Activated gamma-delta T cell treated with Interleukin-2 at 50 U/mL for 16 hours (primary cell): ENCODE results near the gene PRR22.
"Not testable (repeated sequence)": the region's sequence is repeated elsewhere in the genome, so short reads cannot be mapped to it uniquely, and the experiment has no call there.

Experiments
- DNase-seq: peaks from one replicate; pipeline ENCODE4 v3.0.0-alpha.2; 2020

PRR22 gene

GRCh38 chr19:5749505-5749904 lies 35.0 kb downstream of the PRR22 start:
- no peak for DNase-seq

GRCh38 chr19:5748920-5749319 lies 35.6 kb downstream of the PRR22 start:
- DNase-seq = not testable (repeated sequence)

DNA sequence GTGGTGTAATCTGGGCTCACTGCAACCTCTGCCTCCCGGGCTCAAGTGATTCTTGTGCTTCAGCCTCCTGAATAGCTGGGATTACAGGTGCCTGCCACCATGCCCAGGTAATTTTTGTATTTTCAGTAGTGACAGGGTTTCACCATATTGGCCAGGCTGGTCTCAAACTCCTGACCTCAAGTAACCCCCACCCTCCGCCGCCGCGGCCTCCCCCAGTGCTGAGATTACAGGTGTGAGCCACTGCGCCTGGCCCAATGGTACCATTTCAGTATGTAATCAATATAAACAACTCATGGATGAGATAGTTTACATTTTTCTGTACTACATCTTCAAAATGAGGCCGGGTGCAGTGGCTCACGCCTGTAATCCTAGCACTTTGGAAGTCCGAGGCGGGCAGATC lies 39.5 kb downstream of the PRR22 start:
- not testable (repeated sequence) for DNase-seq

- no peak for DNase-seq
Measured at GRCh38 chr19:5743630-5744029, 40.9 kb downstream of the PRR22 start.

DNA sequence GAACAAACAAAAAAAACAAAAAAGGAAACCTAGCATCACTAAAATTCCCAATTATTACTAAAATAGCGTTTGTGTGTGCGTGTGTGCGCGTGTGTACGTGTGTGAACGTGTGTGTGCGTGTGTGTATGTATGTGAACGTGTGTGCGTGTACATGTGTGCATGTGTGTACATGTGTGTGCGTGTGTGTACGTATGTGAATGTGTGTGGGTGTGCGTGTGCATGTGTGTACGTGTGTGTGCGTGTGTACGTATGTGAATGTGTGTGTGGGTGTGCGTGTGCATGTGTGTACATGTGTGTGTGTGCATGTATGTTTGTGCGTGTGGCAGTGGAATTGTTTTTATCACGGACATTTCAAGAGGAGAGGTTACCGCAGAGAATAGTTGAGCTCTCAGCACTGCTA lies 42.5 kb downstream of the PRR22 start:
- no peak for DNase-seq

DNA sequence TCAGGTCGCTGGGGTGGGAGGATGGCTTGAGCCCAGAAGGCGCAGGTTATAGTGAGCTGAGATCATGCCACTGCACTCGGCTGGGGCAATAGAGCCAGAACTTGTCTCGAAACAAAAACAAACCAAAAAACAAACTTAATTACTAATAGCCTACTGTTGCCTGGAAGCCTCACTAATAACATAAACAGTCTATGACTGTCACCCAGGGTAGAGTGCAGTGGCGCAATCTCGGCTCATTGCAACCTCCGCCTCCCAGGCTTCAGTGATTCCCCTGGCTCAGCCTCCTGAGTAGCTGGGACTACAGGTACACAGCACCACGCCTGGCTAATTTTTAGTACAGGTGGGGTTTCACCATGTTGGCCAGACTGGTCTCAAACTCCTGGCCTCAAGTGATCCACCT lies 46.1 kb downstream of the PRR22 start:
- DNase-seq = no peak

- not testable (repeated sequence) for DNase-seq
Measured at GRCh38 chr19:5733172-5733571, 51.4 kb downstream of the PRR22 start.
